HG03521 (cell line): ENCODE measurements around the gene MZT2A.
"Not testable (repeated sequence)": the region's sequence is repeated elsewhere in the genome, so short reads cannot be mapped to it uniquely, and the experiment has no call there.

ENCODE experiments used
- ATAC-seq: cut with Tn5 transposase; IDR thresholded peaks from one replicate; pipeline ENCODE4 v1.9.1; 2021; ENCODE audit warnings: mild to moderate bottlenecking, moderate library complexity; ENCODE audit not compliant: unreplicated experiment

MZT2A gene

DNA sequence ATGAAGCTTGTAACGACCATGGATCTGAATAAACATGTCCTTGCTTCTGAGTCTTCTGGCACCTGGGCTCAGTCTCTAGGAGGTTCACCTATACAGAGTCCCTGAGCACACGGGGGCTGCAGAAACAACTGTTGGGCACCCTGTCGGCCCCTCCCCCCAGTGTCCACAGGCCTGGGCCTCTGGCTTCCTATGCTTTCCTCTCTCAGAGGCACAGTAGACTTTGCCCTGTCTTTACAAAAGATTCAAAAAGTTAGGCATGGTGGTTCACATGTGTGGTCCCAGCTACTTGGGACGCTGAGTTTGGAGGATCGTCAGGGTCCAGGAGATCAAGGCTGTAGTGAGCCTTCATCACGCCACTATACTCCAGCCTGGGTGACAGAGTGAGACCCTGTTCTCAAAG, 29.3 kb upstream of the MZT2A start:
- ATAC-seq = not testable (repeated sequence)

- ATAC-seq = no peak
Observed at GRCh38 chr2:131520526-131520925, 28.3 kb upstream of the MZT2A start.

- ATAC-seq = not testable (repeated sequence)
Observed at GRCh38 chr2:131519871-131520470, 27.8 kb upstream of the MZT2A start.

- no peak for ATAC-seq
Observed at GRCh38 chr2:131519466-131519865, 27.3 kb upstream of the MZT2A start.

DNA sequence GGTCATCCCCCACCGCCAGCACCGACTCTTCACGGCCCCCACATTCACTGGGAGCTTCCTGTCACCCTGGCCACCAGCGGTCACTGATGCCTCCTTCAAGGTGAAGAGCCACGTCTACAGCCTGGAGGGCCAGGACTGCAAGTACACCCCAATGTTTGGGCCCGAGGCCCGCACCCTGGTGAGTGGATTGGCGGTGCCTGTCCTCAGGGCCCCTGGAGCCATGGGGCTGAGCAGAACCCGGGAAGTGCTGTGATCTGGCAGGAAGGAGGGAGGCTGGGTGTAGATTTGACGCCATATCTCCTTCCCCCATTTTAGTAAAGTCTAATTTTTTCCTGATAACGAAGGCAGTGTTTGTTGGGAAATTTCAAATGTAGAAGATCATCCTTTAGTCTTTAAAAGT, 26.3 kb upstream of the MZT2A start:
- not testable (repeated sequence) for ATAC-seq

DNA sequence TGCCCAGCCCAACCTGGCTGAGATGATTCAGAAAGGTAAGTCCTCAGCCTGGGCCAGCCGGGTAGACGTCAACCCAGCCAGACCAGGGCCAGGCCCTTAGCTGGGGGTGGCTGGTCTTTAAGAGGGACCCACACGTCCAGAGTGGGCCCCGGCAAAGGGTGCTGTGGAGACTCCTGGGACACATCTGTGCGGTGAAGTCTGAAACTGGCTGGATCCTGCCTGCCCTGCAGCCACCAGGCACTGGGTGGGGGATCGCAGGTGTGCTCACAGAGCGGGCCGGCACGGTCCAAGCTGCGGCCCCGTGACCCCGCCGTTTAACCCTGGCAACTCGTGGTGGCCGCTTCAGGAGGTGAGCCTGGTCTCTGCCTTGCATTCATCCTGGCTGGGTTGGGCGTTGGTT, 25.7 kb upstream of the MZT2A start:
- not testable (repeated sequence) for ATAC-seq

DNA sequence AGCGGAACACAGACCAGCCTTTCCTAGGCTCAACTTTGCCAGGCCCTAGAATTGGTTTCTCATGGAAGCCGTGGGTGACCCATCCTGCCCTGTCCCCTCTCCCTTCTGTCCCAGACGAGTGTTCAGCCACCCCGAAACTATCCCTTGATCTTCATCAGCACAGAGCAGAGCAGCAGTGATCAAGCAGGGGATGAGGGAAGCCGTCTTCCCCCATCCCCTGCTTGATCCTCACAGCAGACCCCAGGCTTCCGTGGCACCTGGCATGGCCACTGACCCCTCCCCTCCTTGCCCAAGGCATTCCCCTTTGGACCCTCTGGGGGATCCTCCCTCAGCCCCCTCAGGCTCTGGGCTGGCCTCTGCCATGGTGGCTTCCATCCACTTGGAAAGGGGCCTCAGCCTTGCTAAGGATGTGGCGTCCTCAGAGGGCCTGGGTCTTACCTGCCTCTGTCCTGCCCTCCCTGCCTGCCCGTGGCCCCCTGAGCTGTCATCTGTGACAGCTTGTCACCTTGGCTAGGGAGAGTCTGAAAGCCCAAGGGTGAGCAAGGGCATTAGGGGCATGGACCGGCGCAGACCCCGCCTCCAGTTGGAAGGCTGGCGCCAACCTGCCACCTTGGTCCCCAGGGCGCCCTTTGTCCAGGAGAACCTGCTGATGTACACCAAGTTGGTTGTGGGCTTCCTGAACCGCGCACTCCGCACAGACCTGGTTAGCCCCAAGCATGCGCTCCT, 25.1 kb upstream of the MZT2A start:
- no peak for ATAC-seq

- ATAC-seq = not testable (repeated sequence)
Observed at GRCh38 chr2:131516621-131517020, 24.4 kb upstream of the MZT2A start.

- no peak for ATAC-seq
Observed at GRCh38 chr2:131516011-131516410, 23.8 kb upstream of the MZT2A start.

- not testable (repeated sequence) for ATAC-seq
Observed at GRCh38 chr2:131515235-131515634, 23.0 kb upstream of the MZT2A start.

DNA sequence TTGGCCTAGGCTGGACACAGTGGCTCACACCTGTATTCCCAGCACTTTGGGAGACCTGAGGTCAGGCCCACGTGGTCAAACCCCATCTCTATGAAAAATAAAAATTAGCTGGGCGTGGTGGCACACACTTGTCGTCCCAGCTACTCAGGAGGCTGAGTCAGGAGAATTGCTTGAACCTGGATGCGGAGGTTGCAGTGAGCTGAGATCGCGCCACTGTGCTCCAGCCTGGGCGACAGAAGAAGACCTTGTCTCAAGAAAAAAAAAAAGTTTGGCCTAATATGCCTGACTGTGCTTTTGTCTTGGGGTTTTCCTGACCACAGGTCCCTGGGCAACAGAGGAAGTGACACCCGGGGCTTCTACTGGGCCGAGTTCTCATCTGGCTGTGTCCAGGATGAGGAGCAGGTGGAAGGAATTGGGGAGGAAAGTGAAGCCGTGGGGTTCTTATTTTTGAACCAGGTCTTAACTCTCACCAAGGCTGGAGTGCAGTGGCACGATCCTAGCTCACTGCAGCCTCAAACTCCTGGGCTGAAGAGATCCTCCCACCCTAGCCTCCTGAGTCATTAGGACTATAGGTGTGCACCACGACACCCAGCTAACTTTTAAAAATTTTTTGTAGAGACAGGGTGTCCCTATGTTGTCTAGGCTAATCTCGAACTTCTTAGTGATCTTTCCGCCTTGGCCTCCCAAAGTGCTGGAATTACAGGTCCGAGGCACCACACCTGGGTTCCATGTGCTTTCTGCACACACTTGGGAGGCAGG, 22.4 kb upstream of the MZT2A start:
- ATAC-seq = peak; percentile 59

DNA sequence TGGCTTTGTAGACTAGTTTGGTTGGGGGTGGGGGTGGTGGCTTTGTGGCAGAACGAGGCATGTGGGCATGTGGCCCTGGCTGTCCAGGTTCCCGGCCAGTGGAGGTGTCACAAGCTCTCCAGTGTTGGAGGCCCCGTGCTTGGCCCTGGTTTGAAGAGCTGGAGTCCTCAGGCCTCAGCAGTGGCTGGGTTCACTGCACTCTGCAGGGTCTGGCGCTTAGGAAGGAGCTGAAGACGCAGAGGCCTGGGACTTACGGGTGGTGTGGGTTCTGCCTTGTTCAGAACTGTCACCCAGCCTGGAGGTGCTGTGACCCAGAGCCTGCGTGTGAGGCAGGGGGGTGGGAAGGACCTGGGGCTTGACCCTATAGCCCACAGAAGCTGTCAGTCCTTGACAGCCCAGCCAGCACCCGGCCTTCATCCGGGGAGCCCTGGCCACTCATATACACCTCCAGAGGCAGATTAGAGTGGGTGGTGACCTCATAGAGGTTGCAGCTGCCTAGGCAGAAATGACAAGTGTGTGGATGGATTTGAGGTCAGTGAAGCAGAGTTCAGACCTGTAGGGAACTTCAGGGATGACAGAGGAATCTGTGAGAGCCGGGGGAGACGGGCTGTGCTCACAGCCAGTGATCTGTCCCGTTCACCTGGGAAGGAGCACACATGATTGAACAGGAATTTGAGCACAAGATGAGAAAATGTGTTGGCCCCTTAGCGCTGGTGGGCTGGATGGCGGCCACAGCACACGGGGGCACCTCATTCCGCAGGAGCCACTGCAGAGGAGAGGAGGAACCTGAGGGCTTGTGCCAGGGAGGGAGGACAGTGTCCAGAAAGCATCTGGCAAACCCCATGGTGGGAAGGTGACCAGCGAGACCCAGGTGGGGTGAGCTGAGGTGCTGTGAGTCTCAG, 20.0 kb upstream of the MZT2A start:
- not testable (repeated sequence) for ATAC-seq

DNA sequence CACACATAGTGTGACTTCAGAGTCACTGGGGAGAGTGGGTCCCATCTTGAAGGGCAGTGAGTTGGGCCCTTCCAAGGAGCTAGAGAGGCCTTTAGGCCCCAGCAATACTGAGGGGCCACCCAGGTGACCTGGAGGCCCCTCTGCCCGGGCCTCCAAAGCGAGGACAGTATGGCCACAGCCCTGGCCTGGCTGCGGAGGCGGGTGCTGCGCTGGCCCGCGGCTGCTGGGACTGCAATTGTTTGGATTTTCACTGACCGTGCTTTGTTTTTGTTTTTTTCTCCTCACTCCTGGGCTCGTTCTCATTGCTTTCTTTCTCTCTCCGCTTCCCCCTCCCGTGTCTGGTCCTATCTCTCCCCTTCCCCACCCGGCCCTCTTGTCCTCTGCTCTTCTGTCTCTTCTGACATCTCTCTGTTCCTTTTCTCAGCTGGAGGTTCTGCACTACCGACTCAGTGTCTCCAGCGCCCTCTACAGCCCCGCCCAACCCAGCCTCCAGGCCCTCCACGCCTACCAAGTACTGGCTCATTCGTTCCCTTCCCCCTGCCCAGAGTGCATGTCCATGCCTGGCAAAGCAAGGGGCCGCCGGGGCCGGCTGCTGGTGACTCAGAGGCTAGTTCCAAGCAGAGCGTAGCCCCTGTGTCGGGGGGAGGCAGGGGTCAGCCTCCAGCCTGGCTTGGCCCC, 19.2 kb upstream of the MZT2A start:
- not testable (repeated sequence) for ATAC-seq

GRCh38 chr2:131509615-131510014, 17.4 kb upstream of the MZT2A start:
- ATAC-seq = no peak

- ATAC-seq = not testable (repeated sequence)
Observed at GRCh38 chr2:131504082-131504750, 12.0 kb upstream of the MZT2A start.

GRCh38 chr2:131503587-131503986, 11.4 kb upstream of the MZT2A start:
- not testable (repeated sequence) for ATAC-seq

DNA sequence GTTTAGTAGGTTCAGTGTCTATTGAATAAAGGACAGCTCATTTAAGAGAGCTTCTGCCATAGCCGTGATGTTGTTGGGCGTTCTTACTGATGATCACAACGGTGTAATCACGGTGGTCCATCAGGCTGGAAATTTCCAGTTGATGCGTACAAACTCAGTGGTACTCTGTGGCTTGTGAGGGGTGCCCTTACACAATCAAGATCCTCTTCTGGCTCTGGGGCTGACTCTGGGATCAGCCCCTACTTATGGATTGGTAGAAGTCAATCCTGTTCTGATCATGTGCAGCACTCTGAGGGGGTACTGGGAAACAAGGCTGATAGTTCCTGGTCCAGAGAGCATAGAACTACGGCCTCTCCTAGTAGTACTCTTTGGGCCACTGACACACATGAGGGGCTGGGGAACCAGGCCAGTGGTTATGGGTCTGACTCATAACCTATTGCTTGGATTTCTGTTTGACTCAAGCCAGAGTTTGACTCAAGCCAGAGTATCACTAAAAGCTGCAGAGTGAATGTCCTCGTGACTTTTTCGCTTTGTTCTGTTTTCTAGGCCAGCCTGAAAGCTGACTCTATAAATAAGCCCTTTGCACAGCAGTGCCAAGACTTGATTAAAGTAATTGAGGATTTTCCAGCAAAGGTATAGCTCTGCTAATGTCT, 6.2 kb upstream of the MZT2A start:
- peak; percentile 88 for ATAC-seq

DNA sequence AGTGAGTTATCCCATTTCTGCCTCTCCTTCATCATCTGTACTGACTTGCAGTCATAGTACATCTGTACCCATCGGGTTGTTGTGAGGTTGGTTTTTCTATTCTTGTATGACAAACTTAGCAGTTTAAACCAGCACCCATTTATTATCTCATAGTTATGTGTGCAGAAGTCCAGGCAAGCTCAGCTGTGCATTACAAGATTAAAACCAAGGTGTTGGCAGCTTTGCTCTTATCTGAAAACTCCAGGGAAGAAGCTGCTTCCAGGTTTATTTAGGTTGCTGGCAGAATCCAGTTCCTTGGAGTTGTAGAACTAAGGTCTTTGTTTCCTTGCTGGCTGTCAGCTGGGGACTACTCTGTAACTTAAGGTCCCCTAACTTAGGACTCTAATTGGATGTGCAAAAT, 3.3 kb upstream of the MZT2A start:
- not testable (repeated sequence) for ATAC-seq
